ENCODE measurements around the gene CRYAB.

Gene CRYAB

DNA sequence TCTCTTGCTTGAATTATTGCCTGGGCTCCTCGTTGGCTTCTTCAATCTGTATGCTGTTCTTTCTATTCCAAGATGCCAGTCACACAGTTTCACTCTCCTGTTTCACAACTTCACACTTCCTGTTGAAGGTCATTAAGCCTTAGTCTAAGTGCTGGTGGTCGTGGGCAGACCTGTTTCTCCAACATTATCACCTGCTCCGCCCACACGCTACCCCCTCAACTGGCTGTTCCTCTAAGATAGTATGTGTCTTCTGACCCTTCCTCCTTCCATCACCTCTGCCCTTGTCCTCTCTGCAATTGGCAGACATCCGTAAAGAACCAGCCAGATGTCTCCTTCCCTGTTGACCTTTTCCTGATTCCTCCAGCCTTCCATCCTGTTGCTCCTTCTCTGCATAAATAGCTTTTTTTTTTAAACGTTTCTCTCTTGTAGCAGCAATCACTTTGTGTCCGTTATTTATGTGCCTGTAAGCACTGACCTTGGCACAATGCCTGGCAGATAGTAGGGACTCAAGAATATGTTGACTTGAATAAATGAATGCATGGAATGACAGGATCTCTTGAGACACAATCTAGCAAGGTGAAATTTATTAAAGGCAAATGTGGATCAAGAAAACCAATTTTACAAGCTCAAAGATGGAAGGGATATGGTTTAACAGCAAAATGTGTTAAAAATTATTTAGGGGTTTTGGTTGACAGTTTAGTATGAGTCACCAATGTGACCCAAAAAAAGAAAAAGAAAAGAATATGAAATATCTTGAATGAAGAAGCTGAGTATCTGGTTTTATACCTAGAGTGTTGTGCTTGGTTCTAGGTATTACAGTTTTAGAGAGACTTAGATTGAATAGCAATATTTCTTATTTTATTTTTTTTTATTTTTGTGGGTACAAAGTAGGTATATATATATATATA is 38.2 kb upstream of the CRYAB start:
- peaks cover 0 to 23% (median 11%) of the 10 kb centered on the region in 4 donors for H3K4me1 ChIP-seq
- intact Hi-C loops (cut with DNase I; ENCODE audit: low total_unique reads): no loop called here
- H3K27me3 ChIP-seq: no peaks in the 10 kb centered on the region
- no peaks in the 10 kb centered on the region for H3K36me3 ChIP-seq
- TF ChIP-seq, protein P1, sequence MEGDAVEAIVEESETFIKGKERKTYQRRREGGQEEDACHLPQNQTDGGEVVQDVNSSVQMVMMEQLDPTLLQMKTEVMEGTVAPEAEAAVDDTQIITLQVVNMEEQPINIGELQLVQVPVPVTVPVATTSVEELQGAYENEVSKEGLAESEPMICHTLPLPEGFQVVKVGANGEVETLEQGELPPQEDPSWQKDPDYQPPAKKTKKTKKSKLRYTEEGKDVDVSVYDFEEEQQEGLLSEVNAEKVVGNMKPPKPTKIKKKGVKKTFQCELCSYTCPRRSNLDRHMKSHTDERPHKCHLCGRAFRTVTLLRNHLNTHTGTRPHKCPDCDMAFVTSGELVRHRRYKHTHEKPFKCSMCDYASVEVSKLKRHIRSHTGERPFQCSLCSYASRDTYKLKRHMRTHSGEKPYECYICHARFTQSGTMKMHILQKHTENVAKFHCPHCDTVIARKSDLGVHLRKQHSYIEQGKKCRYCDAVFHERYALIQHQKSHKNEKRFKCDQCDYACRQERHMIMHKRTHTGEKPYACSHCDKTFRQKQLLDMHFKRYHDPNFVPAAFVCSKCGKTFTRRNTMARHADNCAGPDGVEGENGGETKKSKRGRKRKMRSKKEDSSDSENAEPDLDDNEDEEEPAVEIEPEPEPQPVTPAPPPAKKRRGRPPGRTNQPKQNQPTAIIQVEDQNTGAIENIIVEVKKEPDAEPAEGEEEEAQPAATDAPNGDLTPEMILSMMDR (IDR thresholded peaks at IDR 0.05): no peak
- DNase-seq: no peak
- H3K9me3 ChIP-seq: no peaks in the 10 kb centered on the region
- no peak overlapping the region for H3K4me3 ChIP-seq
- H3K27ac ChIP-seq: no peak overlapping the region

DNA sequence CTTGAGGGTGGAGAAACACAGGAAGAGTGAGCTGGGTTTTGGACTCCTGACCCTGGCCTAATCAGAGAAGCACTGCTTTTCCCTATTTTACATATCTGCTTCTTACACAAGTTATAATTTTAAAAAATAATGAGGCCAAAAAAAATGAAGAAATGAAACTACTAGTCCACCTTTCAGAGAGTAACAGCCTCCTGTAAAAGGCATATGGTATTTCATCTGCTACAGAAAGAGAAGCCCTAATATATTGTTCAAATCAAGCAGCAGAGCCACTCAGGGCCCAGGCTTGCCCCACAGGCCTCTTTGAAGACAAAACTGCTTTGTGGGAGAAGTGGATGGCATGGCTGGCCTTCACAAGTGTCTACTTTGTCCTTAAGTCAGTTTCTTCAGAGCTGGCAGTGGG is 35.6 kb upstream of the CRYAB start:
- Histone ChIP-seq H3K27me3 (no peaks in the 10 kb centered on the region), H3K27ac (peak overlapping the region; percentile 39 to 72), H3K4me3 (no peak overlapping the region), H3K9me3 (no peaks in the 10 kb centered on the region), H3K4me1 (peaks cover 0 to 35% (median 18%) of the 10 kb centered on the region in 4 donors), H3K36me3 (no peaks in the 10 kb centered on the region)
- TF ChIP-seq, protein P1 (IDR thresholded peaks at IDR 0.05): no peak
- intact Hi-C loops (cut with DNase I; ENCODE audit: low total_unique reads): no loop called here
- DNase-seq: no peak

DNA sequence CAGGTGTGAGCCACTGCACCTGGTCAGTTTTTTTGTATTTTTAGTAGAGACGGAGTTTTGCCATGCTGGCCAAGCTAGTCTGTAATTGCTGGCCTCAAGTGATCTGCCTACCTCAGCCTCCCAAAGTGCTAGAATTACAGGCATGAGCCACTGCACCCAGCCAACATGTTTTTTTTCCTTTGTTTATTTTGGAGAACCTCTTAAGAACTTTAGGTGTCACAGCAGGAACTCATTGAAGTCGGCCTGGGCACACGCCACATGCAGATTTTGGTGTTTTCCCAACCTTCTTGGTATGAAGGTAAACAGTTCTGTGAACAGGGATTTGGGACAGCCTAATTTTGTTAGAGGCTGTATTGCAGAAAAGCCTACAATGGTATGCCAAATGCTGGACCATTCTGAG is 34.9 kb upstream of the CRYAB start:
- intact Hi-C loops (cut with DNase I; ENCODE audit: low total_unique reads): no loop called here
- Histone ChIP-seq H3K9me3 (no peaks in the 10 kb centered on the region), H3K4me1 (peaks cover 0 to 35% (median 18%) of the 10 kb centered on the region in 4 donors), H3K4me3 (no peak overlapping the region), H3K27ac (peak overlapping the region; percentile 39 to 72), H3K36me3 (no peaks in the 10 kb centered on the region), H3K27me3 (no peaks in the 10 kb centered on the region)
- TF ChIP-seq, protein P1 (IDR thresholded peaks at IDR 0.05): no peak
- no peak for DNase-seq

DNA sequence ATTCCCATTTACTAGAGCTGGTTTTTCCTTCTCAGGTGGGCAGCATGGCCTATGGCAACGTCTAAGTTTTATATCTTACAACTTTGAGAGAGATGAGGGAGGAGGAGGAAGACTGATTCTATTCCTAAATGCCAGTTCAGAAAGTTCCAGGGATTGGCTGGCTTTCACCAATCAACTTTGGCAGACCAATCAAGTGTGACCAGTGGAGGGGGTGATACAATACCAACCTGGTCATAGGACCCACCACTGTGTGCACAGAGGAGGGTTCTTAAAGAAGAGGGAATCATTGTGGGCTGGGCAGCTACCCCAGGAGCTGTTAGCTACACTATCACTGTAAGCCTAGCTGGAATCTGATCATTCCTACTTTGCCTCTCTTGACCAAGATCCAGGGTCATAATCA is 33.6 kb upstream of the CRYAB start:
- TF ChIP-seq, protein P1 (IDR thresholded peaks at IDR 0.05): no peak
- H3K9me3 ChIP-seq: no peaks in the 10 kb centered on the region
- intact Hi-C loops (cut with DNase I; ENCODE audit: low total_unique reads): no loop called here
- H3K27ac ChIP-seq: peak overlapping the region; percentile 69 to 72
- H3K36me3 ChIP-seq: no peaks in the 10 kb centered on the region
- peaks cover 0 to 35% (median 18%) of the 10 kb centered on the region in 4 donors for H3K4me1 ChIP-seq
- H3K27me3 ChIP-seq: no peaks in the 10 kb centered on the region
- no peak for DNase-seq
- no peak overlapping the region for H3K4me3 ChIP-seq

DNA sequence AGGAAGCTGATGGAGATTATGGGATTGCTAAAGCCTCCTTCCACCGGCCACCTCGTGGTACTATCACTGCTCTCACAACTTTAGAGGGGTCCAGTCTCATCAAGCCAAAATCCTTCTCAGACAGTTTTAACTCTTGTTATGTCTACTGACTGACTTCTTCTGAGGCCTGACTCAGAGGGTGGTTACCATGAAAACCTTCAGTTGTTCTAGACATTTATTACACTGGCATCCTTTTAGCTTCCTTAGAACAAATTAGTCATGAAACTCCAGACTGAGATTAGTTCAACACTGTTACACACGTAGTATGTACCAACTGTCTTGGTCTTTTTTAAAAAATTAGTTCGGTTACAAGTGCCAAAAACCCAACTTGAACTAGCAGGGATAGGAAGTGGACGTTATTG is 33.1 kb upstream of the CRYAB start:
- Histone ChIP-seq H3K27me3 (no peaks in the 10 kb centered on the region), H3K27ac (peak overlapping the region; percentile 69 to 72), H3K9me3 (no peaks in the 10 kb centered on the region), H3K4me1 (peaks cover 0 to 35% (median 20%) of the 10 kb centered on the region in 4 donors), H3K4me3 (peak overlapping the region; percentile 1 to 6), H3K36me3 (no peaks in the 10 kb centered on the region)
- intact Hi-C loops (cut with DNase I; ENCODE audit: low total_unique reads): no loop called here
- TF ChIP-seq, protein P1 (IDR thresholded peaks at IDR 0.05): no peak
- no peak for DNase-seq
